ENCODE data around the gene HSP90B1. TPM values are rescaled to one million over a fixed set of nuclear protein-coding genes. Genes with fewer than 3 reads are reported as not detected.

The HSP90B1 gene
- total and polyA plus RNA-seq, 9 of the 15 experiments (the other 6 are each of a cell fraction or from before 2014, with no cell fraction given) = 196 to 719 (median 557) TPM

GRCh38 chr12:103930034-103930786 is at the start of gene HSP90B1 (continued):
- TF ChIP-seq ATF1 (CRISPR knock-in tag; IDR thresholded peaks at IDR 0.05) (peak; percentile 13; the same call in 1 of the 2 replicates), ATF1 (tag; IDR thresholded peaks at IDR 0.05) (peak; percentile 96), CREB5 (CRISPR knock-in tag; IDR thresholded peaks at IDR 0.05) (no peak), PRDM10 (IDR thresholded peaks at IDR 0.05; ENCODE audit: partially characterized antibody) (peak; percentile 44), CEBPB (tag; IDR thresholded peaks at IDR 0.05) (no peak), HNRNPLL (IDR thresholded peaks at IDR 0.05; ENCODE audit: low read depth, low read length, poor library complexity, severe bottlenecking) (peak; percentile 36), TARDBP (IDR thresholded peaks at IDR 0.05) (no peak), ATF3 (IDR thresholded peaks at IDR 0.05) (no peak), ATF3 (CRISPR knock-in tag; conservative IDR thresholded peaks at IDR 0.05) (peak; percentile 85; the same call in 1 of the 2 replicates), ZNF263 (CRISPR knock-in tag; IDR thresholded peaks at IDR 0.05; ENCODE audit: borderline replicate concordance) (no peak), ARID3A (IDR thresholded peaks at IDR 0.05; ENCODE audit: borderline replicate concordance, low read depth, low read length) (no peak)

Measured in K562 (cell line).